Lower lobe of right lung (tissue), 2 donors: ENCODE data around the gene NLGN4X. TPM values are rescaled to one million over a fixed set of nuclear protein-coding genes. Genes with fewer than 3 reads are reported as not detected.

Source experiments
- ATAC-seq, 2 donors: fragments of 200-7000 bp; cut with Tn5 transposase; one replicate each; pipeline ENCODE4 v1.9.1; 2020 to 2022; ENCODE audit warnings: mild to moderate bottlenecking in 2 of 2, moderate library complexity in 2 of 2
- DNase-seq: peaks from one replicate; pipeline ENCODE4 v3.0.0-alpha.2; 2020
- H3K27ac ChIP-seq: fragments of 200-600 bp; one replicate; pipeline ENCODE4 v1.8.0; 2022
- H3K27me3 ChIP-seq: fragments of 200-600 bp; one replicate; pipeline ENCODE4 v1.8.0; 2022; ENCODE audit warnings: low read depth
- H3K36me3 ChIP-seq: fragments of 200-600 bp; one replicate; pipeline ENCODE4 v1.8.0; 2022; ENCODE audit warnings: mild to moderate bottlenecking
- H3K4me1 ChIP-seq: fragments of 200-600 bp; one replicate; pipeline ENCODE4 v1.8.0; 2022
- H3K4me3 ChIP-seq: fragments of 200-600 bp; one replicate; pipeline ENCODE4 v1.8.0; 2022; ENCODE audit warnings: mild to moderate bottlenecking
- H3K9me3 ChIP-seq: fragments of 200-600 bp; one replicate; pipeline ENCODE4 v1.8.0; 2022
- intact Hi-C: fragments of 100-400 bp; cut with DNase I; formaldehyde crosslinking; loops from one replicate; pipeline ENCODE4 v1.11.0; 2022
- total RNA-seq: library from RNA; stranded (reverse); fragmentation: NEBNext Ultra II Directional; extraction: Animal tissue kit (Norgen Biotek cat#: 25700); gene quantifications from one replicate; pipeline ENCODE4 v1.2.1, GENCODE V29; 2021
- TF ChIP-seq, protein P1 (sequence below): fragments of 200-600 bp; IDR thresholded peaks from one replicate; pipeline ENCODE4 v1.8.0; 2022; ENCODE audit warnings: antibody characterized with exemption, mild to moderate bottlenecking
- donor health status: DM: no; HTN: yes; CAD: no; lungs with severe emphysema.

Gene NLGN4X
- total RNA-seq, 1 donor from 2014 or later = 4.8 TPM

DNA sequence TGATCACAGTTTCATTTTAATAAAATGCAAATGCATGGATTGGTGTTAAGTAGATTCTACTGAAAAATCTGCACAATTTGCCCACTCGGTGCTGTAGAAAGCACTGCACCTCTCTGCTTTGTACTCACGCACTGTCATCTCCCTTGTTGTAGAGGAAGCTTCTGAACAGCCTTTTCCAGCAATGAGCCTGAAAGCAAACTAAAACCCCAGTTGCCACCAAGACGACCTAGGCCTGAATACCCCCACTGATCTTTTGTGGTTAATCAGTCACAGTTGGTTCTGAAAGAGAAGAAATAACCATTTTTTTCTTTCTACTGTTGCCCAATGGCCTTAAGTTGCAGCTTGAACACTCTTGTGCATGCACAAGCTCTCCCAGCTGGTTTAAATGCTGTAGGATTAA, 229.8 kb downstream of the NLGN4X start:
- H3K4me3 ChIP-seq = no peak overlapping the region
- DNase-seq (no peak), ATAC-seq (no peak)
- H3K27ac ChIP-seq = no peak overlapping the region
- H3K27me3 ChIP-seq = no peaks in the 10 kb centered on the region
- no peaks in the 10 kb centered on the region for H3K4me1 ChIP-seq
- no peaks in the 10 kb centered on the region for H3K9me3 ChIP-seq
- TF ChIP-seq, protein P1, sequence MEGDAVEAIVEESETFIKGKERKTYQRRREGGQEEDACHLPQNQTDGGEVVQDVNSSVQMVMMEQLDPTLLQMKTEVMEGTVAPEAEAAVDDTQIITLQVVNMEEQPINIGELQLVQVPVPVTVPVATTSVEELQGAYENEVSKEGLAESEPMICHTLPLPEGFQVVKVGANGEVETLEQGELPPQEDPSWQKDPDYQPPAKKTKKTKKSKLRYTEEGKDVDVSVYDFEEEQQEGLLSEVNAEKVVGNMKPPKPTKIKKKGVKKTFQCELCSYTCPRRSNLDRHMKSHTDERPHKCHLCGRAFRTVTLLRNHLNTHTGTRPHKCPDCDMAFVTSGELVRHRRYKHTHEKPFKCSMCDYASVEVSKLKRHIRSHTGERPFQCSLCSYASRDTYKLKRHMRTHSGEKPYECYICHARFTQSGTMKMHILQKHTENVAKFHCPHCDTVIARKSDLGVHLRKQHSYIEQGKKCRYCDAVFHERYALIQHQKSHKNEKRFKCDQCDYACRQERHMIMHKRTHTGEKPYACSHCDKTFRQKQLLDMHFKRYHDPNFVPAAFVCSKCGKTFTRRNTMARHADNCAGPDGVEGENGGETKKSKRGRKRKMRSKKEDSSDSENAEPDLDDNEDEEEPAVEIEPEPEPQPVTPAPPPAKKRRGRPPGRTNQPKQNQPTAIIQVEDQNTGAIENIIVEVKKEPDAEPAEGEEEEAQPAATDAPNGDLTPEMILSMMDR = no peak
- no peaks in the 10 kb centered on the region for H3K36me3 ChIP-seq
- intact Hi-C loops = no loop called here

DNA sequence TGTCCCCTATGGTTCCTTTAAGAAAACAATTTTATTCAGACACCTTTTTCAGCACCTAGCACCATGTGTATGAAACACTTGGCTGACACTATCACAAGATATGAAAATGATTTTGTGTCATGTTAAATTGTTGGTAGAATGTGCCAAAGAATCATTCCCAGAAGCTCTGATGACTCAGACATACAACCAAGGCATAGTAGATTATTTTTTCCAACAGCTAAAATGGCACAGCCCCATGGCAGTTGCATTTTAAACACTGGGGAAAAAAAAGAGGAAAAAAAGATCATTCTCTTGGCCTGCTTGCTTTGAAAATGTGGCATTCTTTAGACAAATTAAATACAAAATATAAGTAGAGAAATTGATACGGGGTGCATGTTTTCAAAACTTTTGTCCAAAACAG, 230.2 kb downstream of the NLGN4X start:
- Histone ChIP-seq H3K27ac (no peak overlapping the region), H3K4me3 (no peak overlapping the region), H3K27me3 (no peaks in the 10 kb centered on the region), H3K36me3 (no peaks in the 10 kb centered on the region), H3K9me3 (no peaks in the 10 kb centered on the region), H3K4me1 (no peaks in the 10 kb centered on the region)
- ATAC-seq (no peak), DNase-seq (no peak)
- TF ChIP-seq, protein P1 = no peak
- intact Hi-C loops = no loop called here

DNA sequence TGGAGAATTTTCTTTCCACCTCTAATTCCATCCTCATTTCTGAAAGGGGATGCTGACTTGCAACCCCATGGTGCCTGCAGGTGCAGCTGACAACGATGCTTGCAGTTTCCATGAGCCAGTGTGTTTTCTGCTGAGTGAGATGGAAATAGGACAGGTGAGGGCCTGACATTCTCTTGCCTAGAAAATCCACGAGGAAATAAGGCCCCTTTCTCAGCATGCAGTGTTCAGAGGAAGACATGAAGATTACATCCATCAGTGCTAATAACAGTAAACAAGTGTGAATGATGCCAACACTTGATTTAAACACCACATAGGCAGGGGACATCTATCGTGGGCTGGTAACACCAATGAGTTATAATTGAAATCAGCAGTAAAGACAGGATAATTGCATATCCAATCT, 237.3 kb downstream of the NLGN4X start:
- Histone ChIP-seq H3K27ac (no peak overlapping the region), H3K4me3 (no peak overlapping the region), H3K27me3 (no peaks in the 10 kb centered on the region), H3K4me1 (no peaks in the 10 kb centered on the region), H3K9me3 (no peaks in the 10 kb centered on the region), H3K36me3 (no peaks in the 10 kb centered on the region)
- DNase-seq (no peak), ATAC-seq (no peak)
- intact Hi-C loops = no loop called here
- TF ChIP-seq, protein P1 = no peak

GRCh38 chrX:5979338-5979737, 249.3 kb downstream of the NLGN4X start:
- intact Hi-C loops = no loop called here
- ATAC-seq = no peak
- Histone ChIP-seq H3K36me3 (no peaks in the 10 kb centered on the region), H3K4me3 (no peak overlapping the region), H3K4me1 (no peaks in the 10 kb centered on the region), H3K27ac (no peak overlapping the region), H3K9me3 (no peaks in the 10 kb centered on the region), H3K27me3 (no peaks in the 10 kb centered on the region)
- TF ChIP-seq, protein P1 = no peak
- DNase-seq = no peak

DNA sequence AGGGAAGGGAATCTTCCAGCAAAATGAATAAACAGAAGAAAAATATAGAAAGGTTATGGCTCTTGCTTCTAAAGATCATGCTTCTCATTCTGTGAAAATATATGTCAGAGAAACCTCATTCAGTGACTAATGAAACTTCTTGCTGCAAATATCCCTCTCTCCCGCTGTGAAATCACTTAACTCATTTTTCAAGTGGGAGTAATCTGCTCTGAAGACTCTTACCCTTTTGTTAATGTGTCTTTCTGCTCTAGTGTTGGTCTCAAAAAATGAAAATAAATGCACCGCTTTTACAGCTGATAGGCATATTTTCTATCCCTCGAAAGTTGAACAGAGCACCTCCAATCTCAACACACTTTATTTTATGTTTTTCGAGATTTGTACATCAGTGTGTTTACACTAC, 252.3 kb downstream of the NLGN4X start:
- H3K4me1 ChIP-seq = no peaks in the 10 kb centered on the region
- intact Hi-C loops = no loop called here
- TF ChIP-seq, protein P1 = no peak
- no peaks in the 10 kb centered on the region for H3K36me3 ChIP-seq
- DNase-seq (no peak), ATAC-seq (no peak)
- no peak overlapping the region for H3K4me3 ChIP-seq
- H3K9me3 ChIP-seq = no peaks in the 10 kb centered on the region
- no peaks in the 10 kb centered on the region for H3K27me3 ChIP-seq
- no peak overlapping the region for H3K27ac ChIP-seq

DNA sequence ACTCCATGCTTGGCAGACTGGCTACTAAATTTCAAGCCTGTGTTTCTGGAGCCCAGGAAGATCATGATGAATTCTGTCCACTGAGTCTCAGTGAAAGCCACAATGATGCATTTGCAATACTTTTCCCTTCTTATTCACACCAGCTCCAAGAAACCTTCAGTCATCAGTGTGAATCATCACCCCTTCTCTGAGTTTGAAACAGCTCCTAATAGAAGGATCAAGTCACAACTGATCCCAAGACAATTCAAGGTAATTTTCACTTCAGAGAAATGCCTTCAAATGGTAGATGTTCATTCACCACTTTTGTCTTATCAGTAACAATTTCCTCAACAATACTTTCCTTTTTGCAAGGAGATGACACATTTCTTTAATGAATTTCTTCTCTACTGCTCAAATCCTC, 257.4 kb downstream of the NLGN4X start:
- H3K27ac ChIP-seq = no peak overlapping the region
- H3K36me3 ChIP-seq = no peaks in the 10 kb centered on the region
- DNase-seq (no peak), ATAC-seq (no peak)
- TF ChIP-seq, protein P1 = no peak
- H3K4me1 ChIP-seq = no peaks in the 10 kb centered on the region
- H3K4me3 ChIP-seq = no peak overlapping the region
- intact Hi-C loops = no loop called here
- no peaks in the 10 kb centered on the region for H3K9me3 ChIP-seq
- no peaks in the 10 kb centered on the region for H3K27me3 ChIP-seq
